ENCODE results near the gene MLC1. TPM values are rescaled to one million over a fixed set of nuclear protein-coding genes. Genes with fewer than 3 reads are reported as not detected.

MLC1 gene
- total and polyA plus RNA-seq, 2 donors = 0.48 to 2.4 TPM

- no peaks in the 10 kb centered on the region for H3K36me3 ChIP-seq (ENCODE audit: control insufficient read depth in 2 of 2, insufficient read depth in 2 of 2, low read length in 1 of 2)
- H3K27me3 ChIP-seq (ENCODE audit: control insufficient read depth in 2 of 2, insufficient read depth in 1 of 2, low read length in 1 of 2) = peaks cover 0 to 2% of the 10 kb centered on the region in 2 donors
- DNase-seq (ENCODE audit: low read depth in 6 of 9, low spot score in 9 of 9) = no peak
- WGBS = 92% methylated on average over 14 of the region's 14 CpGs
- H3K27ac ChIP-seq (ENCODE audit: low read depth in 1 of 2, low read length in 1 of 2) = no peak overlapping the region
- H3K4me1 ChIP-seq (ENCODE audit: control insufficient read depth in 2 of 2, insufficient read depth in 2 of 2, low read length in 2 of 2) = no peaks in the 10 kb centered on the region
- H3K4me3 ChIP-seq (ENCODE audit: low read length in 2 of 2) = no peak overlapping the region
- H3K9me3 ChIP-seq (ENCODE audit: control insufficient read depth in 2 of 2, insufficient read depth in 1 of 2, low read length in 1 of 2) = peaks cover 0 to 8% of the 10 kb centered on the region in 2 donors
Measured at GRCh38 chr22:50119169-50119767, 34.0 kb upstream of the MLC1 start.

DNA sequence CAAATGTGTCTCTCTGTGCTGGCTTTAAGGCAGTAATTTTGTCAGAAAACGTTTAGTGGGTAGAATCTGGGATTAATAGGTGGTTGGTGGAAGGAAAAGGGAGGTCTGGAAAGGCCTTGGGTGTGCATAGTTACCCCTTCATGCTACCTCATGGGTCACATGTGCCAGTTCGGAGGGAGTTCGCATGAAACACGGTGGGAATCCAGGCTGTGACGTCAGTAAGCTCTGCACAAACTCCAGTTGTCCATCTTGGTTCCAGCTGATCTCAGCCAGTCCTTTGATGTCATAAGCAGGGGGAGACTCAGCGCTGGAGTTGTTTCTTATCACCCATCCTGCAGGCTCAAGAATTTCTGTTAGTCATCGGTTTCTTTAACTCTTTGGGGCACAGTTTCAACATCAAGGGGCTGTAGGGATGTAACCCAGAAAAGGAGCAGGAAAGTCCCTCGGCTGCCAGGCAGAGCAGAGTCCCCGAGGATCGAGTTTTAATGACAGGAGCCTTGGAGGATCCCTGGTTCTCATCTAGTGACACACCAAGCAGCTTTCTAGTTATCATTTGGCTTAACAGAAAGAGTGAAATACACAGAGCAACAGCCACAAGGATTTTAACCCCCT, 33.4 kb upstream of the MLC1 start:
- Histone ChIP-seq H3K27me3 (ENCODE audit: control insufficient read depth in 2 of 2, insufficient read depth in 1 of 2, low read length in 1 of 2) (peaks cover 0 to 2% of the 10 kb centered on the region in 2 donors), H3K4me1 (ENCODE audit: control insufficient read depth in 2 of 2, insufficient read depth in 2 of 2, low read length in 2 of 2) (no peaks in the 10 kb centered on the region), H3K27ac (ENCODE audit: low read depth in 1 of 2, low read length in 1 of 2) (no peak overlapping the region), H3K9me3 (ENCODE audit: control insufficient read depth in 2 of 2, insufficient read depth in 1 of 2, low read length in 1 of 2) (peaks cover 0 to 8% of the 10 kb centered on the region in 2 donors), H3K4me3 (ENCODE audit: low read length in 2 of 2) (no peak overlapping the region), H3K36me3 (ENCODE audit: control insufficient read depth in 2 of 2, insufficient read depth in 2 of 2, low read length in 1 of 2) (no peaks in the 10 kb centered on the region)
- DNase-seq (ENCODE audit: low read depth in 6 of 9, low spot score in 9 of 9) = no peak
- WGBS = 68% methylated on average over 10 of the region's 10 CpGs

GRCh38 chr22:50118129-50118528, 32.9 kb upstream of the MLC1 start:
- Histone ChIP-seq H3K4me1 (ENCODE audit: control insufficient read depth in 2 of 2, insufficient read depth in 2 of 2, low read length in 2 of 2) (no peaks in the 10 kb centered on the region), H3K9me3 (ENCODE audit: control insufficient read depth in 2 of 2, insufficient read depth in 1 of 2, low read length in 1 of 2) (peaks cover 0 to 6% of the 10 kb centered on the region in 2 donors), H3K4me3 (ENCODE audit: low read length in 2 of 2) (no peak overlapping the region), H3K27ac (ENCODE audit: low read depth in 1 of 2, low read length in 1 of 2) (no peak overlapping the region), H3K27me3 (ENCODE audit: control insufficient read depth in 2 of 2, insufficient read depth in 1 of 2, low read length in 1 of 2) (peaks cover 0 to 2% of the 10 kb centered on the region in 2 donors), H3K36me3 (ENCODE audit: control insufficient read depth in 2 of 2, insufficient read depth in 2 of 2, low read length in 1 of 2) (no peaks in the 10 kb centered on the region)
- DNase-seq (ENCODE audit: low read depth in 6 of 9, low spot score in 9 of 9) = no peak
- WGBS = 89% methylated on average over 3 of the region's 3 CpGs

- WGBS = 95% methylated on average over 19 of the region's 19 CpGs
- no peaks in the 10 kb centered on the region for H3K36me3 ChIP-seq (ENCODE audit: control insufficient read depth in 2 of 2, insufficient read depth in 2 of 2, low read length in 1 of 2)
- no peak overlapping the region for H3K27ac ChIP-seq (ENCODE audit: low read depth in 1 of 2, low read length in 1 of 2)
- no peak overlapping the region for H3K4me3 ChIP-seq (ENCODE audit: low read length in 2 of 2)
- H3K4me1 ChIP-seq (ENCODE audit: control insufficient read depth in 2 of 2, insufficient read depth in 2 of 2, low read length in 2 of 2) = peaks cover 0 to 6% of the 10 kb centered on the region in 2 donors
- no peak for DNase-seq (ENCODE audit: low read depth in 6 of 9, low spot score in 9 of 9)
- no peaks in the 10 kb centered on the region for H3K9me3 ChIP-seq (ENCODE audit: control insufficient read depth in 2 of 2, insufficient read depth in 1 of 2, low read length in 1 of 2)
- peaks cover 0 to 4% of the 10 kb centered on the region in 2 donors for H3K27me3 ChIP-seq (ENCODE audit: control insufficient read depth in 2 of 2, insufficient read depth in 1 of 2, low read length in 1 of 2)
Measured at GRCh38 chr22:50117168-50117762, 32.0 kb upstream of the MLC1 start.

GRCh38 chr22:50115693-50116092, 30.5 kb upstream of the MLC1 start:
- peaks cover 0 to 14% of the 10 kb centered on the region in 2 donors for H3K4me1 ChIP-seq (ENCODE audit: control insufficient read depth in 2 of 2, insufficient read depth in 2 of 2, low read length in 2 of 2)
- peaks cover 0 to 4% of the 10 kb centered on the region in 2 donors for H3K27me3 ChIP-seq (ENCODE audit: control insufficient read depth in 2 of 2, insufficient read depth in 1 of 2, low read length in 1 of 2)
- no peak overlapping the region for H3K27ac ChIP-seq (ENCODE audit: low read depth in 1 of 2, low read length in 1 of 2)
- no peaks in the 10 kb centered on the region for H3K9me3 ChIP-seq (ENCODE audit: control insufficient read depth in 2 of 2, insufficient read depth in 1 of 2, low read length in 1 of 2)
- 94% methylated on average over 10 of the region's 10 CpGs for WGBS
- no peak for DNase-seq (ENCODE audit: low read depth in 6 of 9, low spot score in 9 of 9)
- H3K36me3 ChIP-seq (ENCODE audit: control insufficient read depth in 2 of 2, insufficient read depth in 2 of 2, low read length in 1 of 2) = no peaks in the 10 kb centered on the region
- no peak overlapping the region for H3K4me3 ChIP-seq (ENCODE audit: low read length in 2 of 2)

- H3K27me3 ChIP-seq (ENCODE audit: control insufficient read depth in 2 of 2, insufficient read depth in 1 of 2, low read length in 1 of 2) = peaks cover 0 to 4% of the 10 kb centered on the region in 2 donors
- no peak for DNase-seq (ENCODE audit: low read depth in 6 of 9, low spot score in 9 of 9)
- no peaks in the 10 kb centered on the region for H3K36me3 ChIP-seq (ENCODE audit: control insufficient read depth in 2 of 2, insufficient read depth in 2 of 2, low read length in 1 of 2)
- H3K4me3 ChIP-seq (ENCODE audit: low read length in 2 of 2) = no peak overlapping the region
- 95% methylated on average over 19 of the region's 19 CpGs for WGBS
- no peak overlapping the region for H3K27ac ChIP-seq (ENCODE audit: low read depth in 1 of 2, low read length in 1 of 2)
- no peaks in the 10 kb centered on the region for H3K9me3 ChIP-seq (ENCODE audit: control insufficient read depth in 2 of 2, insufficient read depth in 1 of 2, low read length in 1 of 2)
- H3K4me1 ChIP-seq (ENCODE audit: control insufficient read depth in 2 of 2, insufficient read depth in 2 of 2, low read length in 2 of 2) = peaks cover 0 to 14% of the 10 kb centered on the region in 2 donors
Measured at GRCh38 chr22:50114221-50115021, 29.2 kb upstream of the MLC1 start.

GRCh38 chr22:50112151-50113118, 27.2 kb upstream of the MLC1 start:
- DNase-seq (ENCODE audit: low read depth in 6 of 9, low spot score in 9 of 9) = peak in 1 of 9 donors; percentile 13
- Histone ChIP-seq H3K27me3 (ENCODE audit: control insufficient read depth in 2 of 2, insufficient read depth in 1 of 2, low read length in 1 of 2) (peaks cover 0 to 2% of the 10 kb centered on the region in 2 donors), H3K4me1 (ENCODE audit: control insufficient read depth in 2 of 2, insufficient read depth in 2 of 2, low read length in 2 of 2) (peaks cover 0 to 14% of the 10 kb centered on the region in 2 donors), H3K27ac (ENCODE audit: low read depth in 1 of 2, low read length in 1 of 2) (no peak overlapping the region), H3K4me3 (ENCODE audit: low read length in 2 of 2) (no peak overlapping the region), H3K9me3 (ENCODE audit: control insufficient read depth in 2 of 2, insufficient read depth in 1 of 2, low read length in 1 of 2) (no peaks in the 10 kb centered on the region), H3K36me3 (ENCODE audit: control insufficient read depth in 2 of 2, insufficient read depth in 2 of 2, low read length in 1 of 2) (no peaks in the 10 kb centered on the region)
- WGBS = 35% methylated on average over 28 of the region's 28 CpGs

DNA sequence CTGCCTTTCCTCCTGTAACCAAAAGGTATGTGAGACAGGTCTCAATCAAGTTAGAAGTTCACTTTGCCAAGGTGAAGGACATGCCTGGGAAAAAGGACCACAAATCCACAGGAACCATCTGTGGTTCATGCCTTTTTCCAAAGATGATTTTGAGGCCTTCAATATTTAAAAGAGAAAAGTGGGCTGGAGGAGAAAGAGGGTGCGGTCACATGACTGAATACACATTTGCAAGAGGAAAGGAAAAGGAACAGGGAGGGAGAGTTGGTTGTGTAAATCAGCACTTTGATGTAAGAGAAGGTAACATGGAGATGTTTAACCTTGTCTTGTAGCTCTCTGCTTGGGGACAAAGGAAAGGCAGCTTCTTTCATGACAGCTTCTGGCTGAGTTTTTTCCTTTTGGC, 25.8 kb upstream of the MLC1 start:
- 100% methylated on average over 1 of the region's 1 CpG for WGBS
- H3K27me3 ChIP-seq (ENCODE audit: control insufficient read depth in 2 of 2, insufficient read depth in 1 of 2, low read length in 1 of 2) = peaks cover 0 to 2% of the 10 kb centered on the region in 2 donors
- no peak overlapping the region for H3K27ac ChIP-seq (ENCODE audit: low read depth in 1 of 2, low read length in 1 of 2)
- H3K9me3 ChIP-seq (ENCODE audit: control insufficient read depth in 2 of 2, insufficient read depth in 1 of 2, low read length in 1 of 2) = no peaks in the 10 kb centered on the region
- no peak overlapping the region for H3K4me3 ChIP-seq (ENCODE audit: low read length in 2 of 2)
- H3K36me3 ChIP-seq (ENCODE audit: control insufficient read depth in 2 of 2, insufficient read depth in 2 of 2, low read length in 1 of 2) = no peaks in the 10 kb centered on the region
- peaks cover 0 to 14% of the 10 kb centered on the region in 2 donors for H3K4me1 ChIP-seq (ENCODE audit: control insufficient read depth in 2 of 2, insufficient read depth in 2 of 2, low read length in 2 of 2)
- no peak for DNase-seq (ENCODE audit: low read depth in 6 of 9, low spot score in 9 of 9)

Data from thymus (tissue), 11 donors.